ENCODE measurements around the gene GOLGA6L10. TPM values are rescaled to one million over a fixed set of nuclear protein-coding genes. Genes with fewer than 3 reads are reported as not detected.
A peak's percentile ranks its signal among the peaks of the same experiment; 100 is the strongest.
"Not testable (repeated sequence)": the region's sequence is repeated elsewhere in the genome, so short reads cannot be mapped to it uniquely, and the experiment has no call there.

GOLGA6L10 gene
- total and polyA plus RNA-seq, 7 experiments from 2014 or later, result 0.04 to 3.8 (median 1.0) TPM

GRCh38 chr15:82335006-82335405 is 14.3 kb downstream of the GOLGA6L10 start:
- CTCF ChIA-PET; H3K27ac Mint-ChIP-seq; H3K9me3 ChIP-seq (ENCODE audit: control insufficient read depth in 2 of 3, low read length in 3 of 3); H3K4me3 ChIP-seq (ENCODE audit: low read length); H3K4me1 Mint-ChIP-seq; H3K36me3 ChIP-seq (ENCODE audit: control insufficient read depth in 2 of 3, insufficient read depth in 3 of 3, low read length in 3 of 3); H3K27me3 Mint-ChIP-seq; H3K36me3 Mint-ChIP-seq; H3K4me3 Mint-ChIP-seq; H3K27ac ChIP-seq (ENCODE audit: low read depth, low read length); POLR2A ChIA-PET; H3K9me3 Mint-ChIP-seq; DNase-seq; intact Hi-C loops (cut with micrococcal nuclease); H3K27me3 ChIP-seq (ENCODE audit: control insufficient read depth in 2 of 2, insufficient read depth in 2 of 2, low read length in 2 of 2); ATAC-seq; H3K4me1 ChIP-seq (ENCODE audit: control insufficient read depth in 2 of 2, insufficient read depth in 2 of 2, low read length in 2 of 2): not testable (repeated sequence)

GRCh38 chr15:82334554-82334932 is 14.7 kb downstream of the GOLGA6L10 start:
- H3K4me3 Mint-ChIP-seq; intact Hi-C loops (cut with micrococcal nuclease); H3K27me3 Mint-ChIP-seq; DNase-seq; H3K9me3 ChIP-seq (ENCODE audit: control insufficient read depth in 2 of 3, low read length in 3 of 3); H3K9me3 Mint-ChIP-seq; H3K4me3 ChIP-seq (ENCODE audit: low read length); H3K27me3 ChIP-seq (ENCODE audit: control insufficient read depth in 2 of 2, insufficient read depth in 2 of 2, low read length in 2 of 2); H3K4me1 ChIP-seq (ENCODE audit: control insufficient read depth in 2 of 2, insufficient read depth in 2 of 2, low read length in 2 of 2); H3K4me1 Mint-ChIP-seq; H3K36me3 ChIP-seq (ENCODE audit: control insufficient read depth in 2 of 3, insufficient read depth in 3 of 3, low read length in 3 of 3); ATAC-seq; CTCF ChIA-PET; H3K27ac Mint-ChIP-seq; POLR2A ChIA-PET; H3K36me3 Mint-ChIP-seq; H3K27ac ChIP-seq (ENCODE audit: low read depth, low read length): not testable (repeated sequence)

GRCh38 chr15:82333603-82334553 is 15.4 kb downstream of the GOLGA6L10 start:
- CTCF ChIA-PET; H3K4me1 Mint-ChIP-seq; H3K9me3 Mint-ChIP-seq; POLR2A ChIA-PET; H3K36me3 Mint-ChIP-seq; H3K9me3 ChIP-seq (ENCODE audit: control insufficient read depth in 2 of 3, low read length in 3 of 3); ATAC-seq; H3K36me3 ChIP-seq (ENCODE audit: control insufficient read depth in 2 of 3, insufficient read depth in 3 of 3, low read length in 3 of 3); H3K4me1 ChIP-seq (ENCODE audit: control insufficient read depth in 2 of 2, insufficient read depth in 2 of 2, low read length in 2 of 2); H3K27ac Mint-ChIP-seq; H3K4me3 ChIP-seq (ENCODE audit: low read length); H3K27me3 Mint-ChIP-seq; intact Hi-C loops (cut with micrococcal nuclease); DNase-seq; H3K27me3 ChIP-seq (ENCODE audit: control insufficient read depth in 2 of 2, insufficient read depth in 2 of 2, low read length in 2 of 2); H3K4me3 Mint-ChIP-seq; H3K27ac ChIP-seq (ENCODE audit: low read depth, low read length): not testable (repeated sequence)

GRCh38 chr15:82332711-82333602 is 16.3 kb downstream of the GOLGA6L10 start:
- Mint-ChIP-seq H3K4me3 (peak overlapping the region in 2 of 10 donors; percentile 19 to 33), H3K27ac (peak overlapping the region in 1 of 9 donors; percentile 59)
- H3K27ac ChIP-seq (ENCODE audit: low read depth, low read length); ATAC-seq; H3K36me3 Mint-ChIP-seq; H3K27me3 ChIP-seq (ENCODE audit: control insufficient read depth in 2 of 2, insufficient read depth in 2 of 2, low read length in 2 of 2); intact Hi-C loops (cut with micrococcal nuclease); DNase-seq; CTCF ChIA-PET; H3K4me3 ChIP-seq (ENCODE audit: low read length); H3K4me1 Mint-ChIP-seq; H3K36me3 ChIP-seq (ENCODE audit: control insufficient read depth in 2 of 3, insufficient read depth in 3 of 3, low read length in 3 of 3); H3K9me3 Mint-ChIP-seq; H3K9me3 ChIP-seq (ENCODE audit: control insufficient read depth in 2 of 3, low read length in 3 of 3); H3K4me1 ChIP-seq (ENCODE audit: control insufficient read depth in 2 of 2, insufficient read depth in 2 of 2, low read length in 2 of 2); POLR2A ChIA-PET; H3K27me3 Mint-ChIP-seq: not testable (repeated sequence)

- H3K27me3 Mint-ChIP-seq; H3K4me1 Mint-ChIP-seq; H3K9me3 Mint-ChIP-seq; H3K4me3 ChIP-seq (ENCODE audit: low read length); H3K4me1 ChIP-seq (ENCODE audit: control insufficient read depth in 2 of 2, insufficient read depth in 2 of 2, low read length in 2 of 2); intact Hi-C loops (cut with micrococcal nuclease); H3K27me3 ChIP-seq (ENCODE audit: control insufficient read depth in 2 of 2, insufficient read depth in 2 of 2, low read length in 2 of 2); H3K9me3 ChIP-seq (ENCODE audit: control insufficient read depth in 2 of 3, low read length in 3 of 3); H3K36me3 Mint-ChIP-seq; H3K4me3 Mint-ChIP-seq; CTCF ChIA-PET; H3K27ac Mint-ChIP-seq; POLR2A ChIA-PET; H3K27ac ChIP-seq (ENCODE audit: low read depth, low read length); H3K36me3 ChIP-seq (ENCODE audit: control insufficient read depth in 2 of 3, insufficient read depth in 3 of 3, low read length in 3 of 3): not testable (repeated sequence)
- peak in 5 of 9 donors; percentile 22 to 50 (median 37) for DNase-seq
- ATAC-seq, result peak; percentile 64
Measured at GRCh38 chr15:82331576-82332304, 17.5 kb downstream of the GOLGA6L10 start.

GRCh38 chr15:82330921-82331320 is 18.4 kb downstream of the GOLGA6L10 start:
- H3K4me3 Mint-ChIP-seq; H3K4me3 ChIP-seq (ENCODE audit: low read length); POLR2A ChIA-PET; intact Hi-C loops (cut with micrococcal nuclease); H3K4me1 Mint-ChIP-seq; ATAC-seq; H3K36me3 ChIP-seq (ENCODE audit: control insufficient read depth in 2 of 3, insufficient read depth in 3 of 3, low read length in 3 of 3); CTCF ChIA-PET; H3K27me3 ChIP-seq (ENCODE audit: control insufficient read depth in 2 of 2, insufficient read depth in 2 of 2, low read length in 2 of 2); DNase-seq; H3K9me3 Mint-ChIP-seq; H3K27ac ChIP-seq (ENCODE audit: low read depth, low read length); H3K36me3 Mint-ChIP-seq; H3K4me1 ChIP-seq (ENCODE audit: control insufficient read depth in 2 of 2, insufficient read depth in 2 of 2, low read length in 2 of 2); H3K27me3 Mint-ChIP-seq; H3K27ac Mint-ChIP-seq; H3K9me3 ChIP-seq (ENCODE audit: control insufficient read depth in 2 of 3, low read length in 3 of 3): not testable (repeated sequence)

All from naive thymus-derived CD4-positive, alpha-beta T cell (primary cell).